GM21717 (cell line): Measurements from ENCODE around the gene TRAM2.

Source experiments
- ATAC-seq: cut with Tn5 transposase; IDR thresholded peaks from one replicate; pipeline ENCODE4 v1.9.1; 2021; ENCODE audit warnings: mild to moderate bottlenecking, moderate library complexity; ENCODE audit not compliant: unreplicated experiment

Gene TRAM2

DNA sequence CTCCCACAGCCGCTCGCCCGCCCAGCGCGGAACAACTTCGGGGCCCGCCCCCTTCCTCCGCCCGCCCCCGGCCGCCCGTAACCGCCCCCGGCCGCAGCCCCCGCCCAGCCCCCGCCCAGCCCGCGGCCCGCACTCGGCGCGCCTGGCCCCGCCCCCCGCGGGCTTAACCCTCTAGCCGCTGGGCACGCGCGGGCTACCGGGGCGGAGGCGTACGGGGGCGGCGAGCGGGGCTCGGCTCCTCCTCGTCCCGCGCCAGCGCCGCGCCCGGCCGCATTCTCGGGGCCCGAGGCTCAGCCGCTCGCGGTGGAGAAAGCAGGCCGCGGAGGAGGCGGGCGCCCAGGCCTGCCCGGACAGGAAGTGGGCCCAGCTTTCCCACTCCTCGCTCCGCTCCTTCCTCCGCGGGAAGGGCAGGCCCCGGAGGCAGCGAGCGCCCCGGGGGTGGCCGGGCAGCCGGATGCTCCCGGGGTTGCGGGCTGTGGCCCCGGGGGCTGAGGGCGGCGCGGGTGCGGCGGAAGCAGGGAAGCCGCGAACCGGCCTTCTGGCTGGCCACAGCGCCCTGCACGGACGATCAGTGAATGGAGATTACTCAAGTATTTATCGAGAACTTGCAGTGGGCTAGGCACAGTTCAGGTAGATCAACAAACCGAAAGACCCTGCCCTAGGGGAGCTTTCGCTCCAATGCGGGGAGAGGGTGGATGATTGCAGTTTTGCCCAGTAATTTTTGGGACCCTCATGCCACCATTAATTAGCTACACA is at the start of gene TRAM2:
Gene TRAM2 (minus strand): TSS at position 39 of the 756 bp plus-strand sequence. CDS start 145 bp downstream, outside the sequence.
- peak; percentile 48 for ATAC-seq

DNA sequence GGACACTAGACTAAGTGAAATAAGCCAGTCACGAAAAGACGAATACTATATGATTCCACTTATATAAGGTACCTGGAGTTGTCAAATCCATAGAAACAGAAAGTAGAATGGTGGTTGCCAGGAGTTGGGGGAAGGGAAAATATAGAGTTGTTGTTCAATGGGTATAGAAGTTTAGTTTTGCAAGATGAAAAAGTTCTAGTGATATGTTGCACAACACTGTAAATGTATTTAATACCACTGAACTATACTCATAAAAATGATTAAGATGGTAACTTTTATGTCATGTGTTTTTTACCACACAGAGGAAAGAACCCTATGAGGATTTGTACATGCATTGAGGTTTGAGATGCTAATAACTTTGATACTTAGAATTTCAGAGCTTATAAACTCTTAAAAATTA is 46.0 kb upstream of the TRAM2 start:
- ATAC-seq, result no peak

DNA sequence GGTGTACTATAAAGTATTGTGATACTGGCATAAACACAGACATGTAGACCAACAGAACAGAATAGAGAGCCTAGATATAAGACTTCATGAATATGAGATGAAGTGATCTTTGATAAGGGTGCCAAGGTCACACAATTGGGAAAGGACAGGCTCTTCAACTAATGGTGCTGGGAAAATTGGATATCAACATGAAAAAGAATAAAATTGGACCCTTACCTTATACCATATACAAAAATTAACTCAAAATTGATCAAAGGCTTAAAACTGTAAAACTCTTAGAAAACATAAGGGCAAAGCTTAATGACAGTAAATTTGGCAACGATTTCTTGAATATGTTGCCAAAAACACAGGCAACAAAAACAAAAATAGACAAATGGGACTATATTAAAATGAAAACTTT is 44.8 kb upstream of the TRAM2 start:
- ATAC-seq, result no peak

GRCh38 chr6:52620906-52621190 is 44.0 kb upstream of the TRAM2 start:
- ATAC-seq, result no peak

DNA sequence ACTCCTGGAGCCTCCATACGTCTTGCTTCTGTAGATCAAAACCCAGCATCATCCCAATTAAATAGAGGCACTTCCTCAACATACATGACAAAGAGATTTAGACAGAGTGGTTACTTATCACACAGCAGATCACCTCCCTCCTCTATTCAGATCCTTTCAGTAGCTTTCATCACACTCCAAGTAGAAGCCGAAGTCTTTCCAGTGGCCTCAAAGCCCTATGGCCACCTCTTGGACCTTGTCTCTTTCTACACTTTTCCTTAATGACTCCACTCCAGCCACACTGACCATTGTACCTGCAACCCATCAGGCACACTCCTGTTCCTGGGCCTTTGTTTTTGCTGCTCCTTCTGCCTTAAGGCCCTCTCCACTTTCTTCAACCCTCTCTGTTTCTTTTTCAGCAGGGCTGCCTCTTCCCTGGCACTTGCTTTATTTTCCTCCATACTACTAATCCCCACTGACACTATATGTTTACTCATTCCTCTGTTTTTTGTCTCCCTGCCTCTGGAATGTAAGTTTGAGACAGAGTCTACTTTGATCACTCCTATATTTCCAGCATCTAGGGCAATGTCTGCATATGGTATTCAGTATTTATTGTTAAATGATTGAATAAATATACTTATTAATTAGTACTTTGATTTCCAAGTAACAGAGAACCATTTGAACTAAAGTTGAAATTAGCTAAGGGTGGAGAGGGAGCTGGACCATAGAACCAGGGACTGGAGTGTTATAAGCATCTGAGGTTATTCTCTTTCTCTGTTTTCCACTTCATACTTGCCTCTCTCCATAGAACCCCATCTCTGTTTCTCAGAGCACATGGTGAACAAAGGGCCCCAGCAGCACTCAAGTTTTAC is 43.4 kb upstream of the TRAM2 start:
- ATAC-seq, result no peak

DNA sequence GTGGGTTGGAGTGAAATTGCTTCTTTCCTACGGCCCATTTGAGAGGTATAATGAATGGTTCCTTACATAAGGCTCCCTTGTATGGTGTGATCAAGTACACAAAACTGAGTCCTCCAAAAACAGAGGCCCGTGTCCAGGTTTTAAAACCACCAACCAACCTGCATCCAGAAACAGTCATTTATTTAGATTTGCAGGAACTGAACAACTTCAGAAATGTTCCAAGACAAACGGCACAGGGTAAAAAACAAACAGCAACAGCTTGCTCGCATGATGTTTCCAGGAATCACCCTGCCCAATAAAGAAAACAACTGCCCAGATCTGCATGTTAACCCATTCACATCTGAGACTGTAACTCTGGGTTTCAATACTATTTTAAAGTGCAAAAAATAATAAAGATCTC is 40.2 kb upstream of the TRAM2 start:
- ATAC-seq, result no peak

DNA sequence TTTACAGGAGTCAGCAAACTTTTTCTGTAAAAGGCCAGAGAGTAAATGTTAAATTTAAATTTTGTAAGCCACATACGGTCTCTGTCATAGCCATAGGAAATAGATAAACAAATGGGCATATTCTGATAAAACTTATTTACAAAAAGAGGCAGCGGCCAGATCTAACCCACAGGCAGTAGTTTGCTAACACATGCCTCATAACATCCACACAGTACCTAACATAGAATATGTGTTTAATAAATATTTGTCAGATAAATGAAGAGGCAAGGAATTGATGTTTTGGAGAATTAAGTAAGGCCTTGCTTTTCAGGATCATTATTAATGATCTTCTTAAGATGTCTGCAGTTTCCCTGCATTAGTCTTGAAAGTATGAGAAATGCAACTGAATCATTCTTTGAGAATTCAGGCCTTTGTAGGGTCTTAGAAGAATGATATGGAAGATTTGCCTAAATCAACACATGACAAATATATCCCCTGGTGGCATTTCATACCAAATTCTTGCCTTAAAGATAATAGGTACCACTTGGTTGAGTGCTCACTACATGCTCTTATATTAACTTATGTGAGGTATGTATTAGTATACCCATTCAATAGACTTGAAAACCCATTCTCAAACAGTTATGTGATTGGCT is 39.3 kb upstream of the TRAM2 start:
- ATAC-seq, result no peak

- ATAC-seq, result no peak
These were observed 35.6 kb upstream of the TRAM2 start for GRCh38 chr6:52612336-52613054.

GRCh38 chr6:52611833-52612232 is 35.0 kb upstream of the TRAM2 start:
- ATAC-seq, result no peak

DNA sequence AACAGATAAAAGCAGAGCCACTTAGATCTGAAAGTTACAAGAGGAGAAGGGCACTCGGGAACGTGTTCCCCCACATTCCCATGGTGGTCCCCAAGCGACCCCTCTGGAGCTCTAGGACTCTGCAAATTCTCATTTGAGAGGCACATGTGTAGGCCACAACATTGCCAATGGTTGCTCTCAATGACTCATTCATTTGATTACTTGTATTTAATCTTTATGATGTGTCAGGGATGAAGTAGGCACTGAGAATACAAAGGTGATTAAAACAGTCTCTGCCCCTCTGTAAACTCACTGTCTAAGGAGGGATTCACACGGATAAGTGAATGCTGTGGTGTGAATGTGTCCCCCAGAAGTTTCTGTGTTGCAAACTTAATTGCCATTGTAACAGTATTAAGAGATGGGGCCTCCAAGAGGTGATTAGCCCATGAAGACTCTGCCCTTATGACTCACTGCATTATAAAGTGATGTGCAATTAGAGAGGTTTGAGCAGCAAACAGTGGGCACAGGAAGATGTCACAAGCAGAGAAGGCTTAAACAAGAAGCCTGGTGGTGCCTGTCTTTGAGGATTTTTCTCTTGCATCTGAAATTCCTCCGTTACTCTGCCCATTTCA is 34.0 kb upstream of the TRAM2 start:
- no peak for ATAC-seq

DNA sequence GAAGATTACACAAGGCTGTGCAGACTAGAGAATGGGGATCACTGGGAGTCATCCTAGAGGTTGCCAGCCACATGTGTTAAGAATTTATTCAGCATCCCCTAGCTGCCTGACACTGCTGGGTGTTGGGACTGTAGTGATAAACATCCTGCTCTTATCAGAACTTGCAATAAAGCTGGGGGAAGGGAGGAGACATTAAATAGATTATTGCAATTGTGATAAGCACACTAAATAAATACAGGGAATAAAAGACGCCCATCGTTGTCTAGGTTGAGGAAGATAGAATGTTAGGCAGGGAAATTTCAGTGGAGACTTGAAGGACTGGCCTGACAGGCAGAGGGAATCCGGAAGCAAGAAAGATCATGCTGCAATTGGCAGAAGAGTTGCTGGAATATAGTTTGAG is 33.2 kb upstream of the TRAM2 start:
- no peak for ATAC-seq

DNA sequence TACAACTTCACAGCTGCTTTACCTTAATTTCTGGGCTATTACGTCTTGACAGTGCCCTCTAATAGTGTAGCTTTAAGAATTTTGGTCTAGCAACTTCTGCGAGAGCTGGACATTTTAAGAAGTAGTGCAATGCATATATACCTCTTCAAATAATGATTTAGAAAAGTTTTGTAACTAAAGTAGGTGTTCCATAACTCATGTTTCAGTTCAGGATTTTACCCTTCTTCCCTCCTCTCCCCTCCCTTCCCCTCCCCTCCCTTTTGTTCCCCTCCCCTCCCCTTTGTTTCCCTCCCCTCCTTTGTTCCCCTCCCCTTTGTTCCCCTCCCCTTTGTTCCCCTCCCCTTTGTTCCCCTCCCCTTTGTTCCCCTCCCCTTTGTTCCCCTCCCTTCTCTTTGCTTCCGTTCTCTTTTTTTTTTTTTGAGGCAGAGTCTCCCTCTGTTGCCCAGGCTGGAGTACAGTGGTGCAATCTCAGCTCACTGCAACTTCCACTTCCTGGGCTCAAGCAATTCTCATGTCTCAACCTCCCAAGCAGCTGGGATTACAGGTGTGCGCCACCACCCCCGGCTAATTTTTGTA is 28.8 kb upstream of the TRAM2 start:
- no peak for ATAC-seq

DNA sequence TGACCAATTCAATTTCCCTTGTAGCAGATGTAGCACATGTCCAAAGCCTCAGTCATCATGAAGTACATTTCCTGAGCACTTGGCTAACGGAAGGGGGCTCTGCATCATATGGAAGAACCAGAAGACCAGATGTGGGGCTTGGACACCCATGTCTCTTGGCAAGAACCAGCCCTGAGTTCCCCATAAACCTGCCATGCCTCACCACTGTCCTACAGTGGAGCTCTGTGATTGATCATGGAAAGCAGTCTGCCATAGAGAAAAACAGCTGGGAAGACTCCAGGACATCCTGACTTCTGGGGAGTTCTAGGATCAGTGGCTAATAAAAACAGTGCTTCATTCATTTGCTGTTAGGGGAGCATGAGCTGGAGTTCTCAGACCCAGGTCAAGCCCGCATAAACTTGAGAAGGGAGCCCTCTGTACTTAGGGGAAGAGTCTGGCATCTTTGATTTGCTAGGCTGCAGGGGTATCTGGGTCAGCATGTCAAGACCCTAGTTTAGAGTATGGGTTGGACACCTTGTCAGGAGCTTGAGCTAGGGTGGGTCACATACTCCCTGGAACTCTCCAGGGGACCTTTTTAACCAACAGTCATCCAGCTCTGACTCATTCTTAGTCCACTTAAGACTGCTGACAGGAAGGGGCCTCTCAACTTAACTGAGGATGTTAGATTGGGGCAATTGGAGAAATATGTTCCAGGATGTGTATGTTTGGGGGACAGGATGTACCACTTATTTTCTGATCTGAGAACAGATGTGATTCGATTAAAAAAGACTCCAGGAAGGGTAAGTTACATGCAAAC is 26.3 kb upstream of the TRAM2 start:
- ATAC-seq, result no peak

- ATAC-seq, result no peak
These were observed 21.9 kb upstream of the TRAM2 start for GRCh38 chr6:52598824-52599190.

GRCh38 chr6:52598123-52598823 is 21.4 kb upstream of the TRAM2 start:
- no peak for ATAC-seq

- ATAC-seq, result no peak
These were observed 20.9 kb upstream of the TRAM2 start for GRCh38 chr6:52597738-52598122.

DNA sequence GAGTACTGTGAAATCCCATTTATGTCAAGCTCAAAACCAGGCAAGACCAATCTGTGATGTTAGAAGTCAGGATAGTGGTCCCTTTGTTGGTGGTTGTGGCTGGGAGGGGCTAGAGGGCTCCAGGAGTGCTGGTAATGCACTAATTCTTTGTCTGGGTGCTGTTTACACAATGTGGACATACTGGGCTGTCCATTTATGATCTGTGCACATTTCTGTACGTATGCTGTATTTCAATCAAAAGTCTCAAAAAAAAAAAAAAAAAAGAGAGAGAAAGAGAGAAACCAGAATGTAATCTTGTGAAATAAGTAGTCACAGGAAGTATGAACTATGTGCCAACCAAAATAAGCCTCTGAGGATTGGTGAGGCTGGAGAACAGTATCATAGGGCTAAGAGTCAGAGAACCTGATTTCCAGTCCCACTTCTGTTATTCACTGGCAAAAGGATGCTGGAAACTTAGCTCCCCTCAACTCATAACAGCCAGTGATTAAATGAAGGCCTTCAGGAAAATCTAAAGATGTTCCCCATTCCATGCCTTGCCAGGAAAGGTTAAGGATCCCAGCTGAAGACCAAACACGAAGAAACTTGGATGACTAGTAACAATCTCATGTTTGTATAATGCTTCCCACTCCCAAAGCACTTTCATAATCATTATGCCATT is 19.6 kb upstream of the TRAM2 start:
- no peak for ATAC-seq

GRCh38 chr6:52595796-52596130 is 18.9 kb upstream of the TRAM2 start:
- ATAC-seq, result peak; percentile 60
